Prostate gland (tissue), 2 donors: ENCODE measurements around the gene TM4SF5.
"Not testable (repeated sequence)": the region's sequence is repeated elsewhere in the genome, so short reads cannot be mapped to it uniquely, and the experiment has no call there.

Experiments
- POLR2A ChIP-seq: fragments of 450-650 bp; IDR thresholded peaks from one replicate; pipeline ENCODE4 v1.6.1; 2016; ENCODE audit warnings: antibody characterized with exemption, mild to moderate bottlenecking
- POLR2AphosphoS5 ChIP-seq: sonication (generic); formaldehyde crosslinking; IDR thresholded peaks from one replicate; pipeline ENCODE4 v1.6.1; 2017; ENCODE audit warnings: antibody characterized with exemption
- TF ChIP-seq, protein P1 (sequence below), 4 experiments: fragments of 200-600 bp in 2 of 4; fragments of 450-650 bp in 2 of 4; sonication (generic) in 2 of 4; IDR thresholded peaks; 1 replicate in 3 of 4; 2 replicates in 1 of 4; pipeline ENCODE4 v1.5.1; 2016 to 2019; ENCODE audit warnings: antibody characterized with exemption in 4 of 4, mild to moderate bottlenecking in 2 of 4, moderate library complexity in 2 of 4

DNA sequence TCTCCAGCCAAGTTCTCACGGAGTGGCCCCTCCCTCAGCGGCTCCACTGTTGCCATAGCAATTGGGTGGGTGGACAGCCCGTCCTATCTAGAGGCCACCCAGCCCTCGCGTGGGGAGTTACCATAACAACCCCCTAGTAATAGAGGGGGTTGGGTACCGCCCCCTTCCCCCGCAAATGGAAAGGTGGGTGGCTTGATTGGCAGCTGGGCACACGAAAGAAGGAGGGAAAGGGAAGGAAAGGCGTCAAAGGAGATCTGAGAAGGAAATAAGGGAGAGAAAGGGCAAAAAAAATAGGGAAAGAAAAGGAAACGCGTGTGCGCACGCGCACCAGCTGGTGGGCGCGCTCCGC, 61.1 kb downstream of the TM4SF5 start:
- TF ChIP-seq, protein P1, sequence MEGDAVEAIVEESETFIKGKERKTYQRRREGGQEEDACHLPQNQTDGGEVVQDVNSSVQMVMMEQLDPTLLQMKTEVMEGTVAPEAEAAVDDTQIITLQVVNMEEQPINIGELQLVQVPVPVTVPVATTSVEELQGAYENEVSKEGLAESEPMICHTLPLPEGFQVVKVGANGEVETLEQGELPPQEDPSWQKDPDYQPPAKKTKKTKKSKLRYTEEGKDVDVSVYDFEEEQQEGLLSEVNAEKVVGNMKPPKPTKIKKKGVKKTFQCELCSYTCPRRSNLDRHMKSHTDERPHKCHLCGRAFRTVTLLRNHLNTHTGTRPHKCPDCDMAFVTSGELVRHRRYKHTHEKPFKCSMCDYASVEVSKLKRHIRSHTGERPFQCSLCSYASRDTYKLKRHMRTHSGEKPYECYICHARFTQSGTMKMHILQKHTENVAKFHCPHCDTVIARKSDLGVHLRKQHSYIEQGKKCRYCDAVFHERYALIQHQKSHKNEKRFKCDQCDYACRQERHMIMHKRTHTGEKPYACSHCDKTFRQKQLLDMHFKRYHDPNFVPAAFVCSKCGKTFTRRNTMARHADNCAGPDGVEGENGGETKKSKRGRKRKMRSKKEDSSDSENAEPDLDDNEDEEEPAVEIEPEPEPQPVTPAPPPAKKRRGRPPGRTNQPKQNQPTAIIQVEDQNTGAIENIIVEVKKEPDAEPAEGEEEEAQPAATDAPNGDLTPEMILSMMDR (IDR thresholded peaks at IDR 0.05) = not testable (repeated sequence)
- TF ChIP-seq POLR2A, POLR2AphosphoS5: not testable (repeated sequence)
